Testis (tissue), 3 donors: ENCODE data around the gene ABCG1. TPM values are rescaled to one million over a fixed set of nuclear protein-coding genes. Genes with fewer than 3 reads are reported as not detected.

Source experiments
- DNase-seq: peaks from one replicate; pipeline ENCODE4 v3.0.0-alpha.2; 2019
- H3K27ac ChIP-seq, 2 donors: fragments of 200-600 bp; sonication (generic); one replicate each; pipeline ENCODE4 v1.5.1; 2019
- H3K27me3 ChIP-seq: fragments of 200-600 bp; sonication (generic); one replicate; pipeline ENCODE4 v1.5.1; 2019
- H3K36me3 ChIP-seq: fragments of 200-600 bp; sonication (generic); one replicate; pipeline ENCODE4 v1.5.1; 2017; ENCODE audit warnings: low read depth; ENCODE audit errors: missing control alignments
- H3K4me1 ChIP-seq: fragments of 200-600 bp; sonication (generic); one replicate; pipeline ENCODE4 v1.5.1; 2019
- H3K4me3 ChIP-seq, 2 donors: fragments of 200-600 bp; sonication (generic); one replicate each; pipeline ENCODE4 v1.5.1; 2017 to 2019
- H3K9me3 ChIP-seq: fragments of 200-600 bp; sonication (generic); one replicate; pipeline ENCODE4 v1.5.1; 2017
- POLR2A ChIP-seq: fragments of 450-650 bp; IDR thresholded peaks from one replicate; pipeline ENCODE4 v1.6.1; 2017; ENCODE audit warnings: antibody characterized with exemption, mild to moderate bottlenecking, moderate library complexity
- WGBS, 2 donors: methylation state at CpG; one replicate each; pipeline ENCODE4 v1.1.5; 2018; 5-methylcytosine and 5-hydroxymethylcytosine counted together
- intact Hi-C: fragments of 100-400 bp; cut with DNase I; formaldehyde crosslinking; loops from one replicate; pipeline ENCODE4 v1.15.1; 2023; ENCODE audit warnings: low total_unique reads
- polyA plus RNA-seq: library from polyadenylated mRNA; stranded (reverse); fragments of 350-450 nt; fragmentation: Illumina TruSeq; extraction: RNeasy Lipid Tissue Mini Kit (QIAGEN cat#74804); gene quantifications from one replicate; pipeline ENCODE4 v1.2.3, GENCODE V29; 2014; ENCODE audit warnings: low read depth, low replicate concordance; ENCODE audit not compliant: insufficient read depth
- total RNA-seq, 2 donors: library from RNA; depleted of rRNA; stranded (reverse); fragments of >200 nt; gene quantifications; one replicate each; pipeline ENCODE4 v1.2.3, GENCODE V29; 2016
- TF ChIP-seq, protein P1 (sequence below), 3 experiments: fragments of 450-650 bp in 2 of 3; fragments of 200-600 bp in 1 of 3; sonication (generic) in 1 of 3; IDR thresholded peaks; one replicate each; pipeline ENCODE4 v1.5.1; 2016 to 2019; ENCODE audit warnings: antibody characterized with exemption in 3 of 3, mild to moderate bottlenecking in 2 of 3, moderate library complexity in 1 of 3

Gene ABCG1
- total and polyA plus RNA-seq, 3 donors from 2014 or later = 4.6 to 5.9 (median 5.1) TPM

GRCh38 chr21:42276526-42277154 lies 57.7 kb downstream of the ABCG1 start:
- DNase-seq = no peak
- no peaks in the 10 kb centered on the region for H3K27me3 ChIP-seq
- H3K36me3 ChIP-seq = no peaks in the 10 kb centered on the region
- no peaks in the 10 kb centered on the region for H3K9me3 ChIP-seq
- WGBS, 2 donors = 88 to 93% methylated on average over 11 to 17 of the region's 17 CpGs
- H3K27ac ChIP-seq = no peak overlapping the region
- no peaks in the 10 kb centered on the region for H3K4me1 ChIP-seq
- intact Hi-C loops = no loop called here
- no peak overlapping the region for H3K4me3 ChIP-seq
- TF ChIP-seq, protein P1, sequence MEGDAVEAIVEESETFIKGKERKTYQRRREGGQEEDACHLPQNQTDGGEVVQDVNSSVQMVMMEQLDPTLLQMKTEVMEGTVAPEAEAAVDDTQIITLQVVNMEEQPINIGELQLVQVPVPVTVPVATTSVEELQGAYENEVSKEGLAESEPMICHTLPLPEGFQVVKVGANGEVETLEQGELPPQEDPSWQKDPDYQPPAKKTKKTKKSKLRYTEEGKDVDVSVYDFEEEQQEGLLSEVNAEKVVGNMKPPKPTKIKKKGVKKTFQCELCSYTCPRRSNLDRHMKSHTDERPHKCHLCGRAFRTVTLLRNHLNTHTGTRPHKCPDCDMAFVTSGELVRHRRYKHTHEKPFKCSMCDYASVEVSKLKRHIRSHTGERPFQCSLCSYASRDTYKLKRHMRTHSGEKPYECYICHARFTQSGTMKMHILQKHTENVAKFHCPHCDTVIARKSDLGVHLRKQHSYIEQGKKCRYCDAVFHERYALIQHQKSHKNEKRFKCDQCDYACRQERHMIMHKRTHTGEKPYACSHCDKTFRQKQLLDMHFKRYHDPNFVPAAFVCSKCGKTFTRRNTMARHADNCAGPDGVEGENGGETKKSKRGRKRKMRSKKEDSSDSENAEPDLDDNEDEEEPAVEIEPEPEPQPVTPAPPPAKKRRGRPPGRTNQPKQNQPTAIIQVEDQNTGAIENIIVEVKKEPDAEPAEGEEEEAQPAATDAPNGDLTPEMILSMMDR (IDR thresholded peaks at IDR 0.05) = no peak
- TF ChIP-seq POLR2A = no peak

DNA sequence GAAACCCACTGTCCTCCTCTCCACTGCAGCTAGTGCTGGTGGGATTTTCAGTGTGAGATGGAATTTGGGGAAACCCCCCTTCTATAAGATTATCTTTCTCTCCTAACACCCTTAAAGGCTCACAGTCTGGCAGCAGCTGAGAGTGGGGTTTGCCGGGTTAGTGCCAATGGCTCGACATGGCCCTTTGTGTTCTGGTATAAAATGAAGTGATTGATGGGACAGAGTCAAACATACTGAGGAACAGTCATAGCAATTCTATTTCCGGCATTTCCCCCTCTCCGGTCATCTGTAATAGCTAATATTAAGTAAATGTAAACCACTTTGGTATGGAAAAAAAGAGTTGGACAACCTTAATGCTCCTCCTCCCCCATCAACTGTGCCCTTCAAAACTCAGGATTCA lies 58.7 kb downstream of the ABCG1 start:
- Histone ChIP-seq H3K36me3 (no peaks in the 10 kb centered on the region), H3K27ac (no peak overlapping the region), H3K4me3 (no peak overlapping the region), H3K9me3 (no peaks in the 10 kb centered on the region), H3K4me1 (no peaks in the 10 kb centered on the region), H3K27me3 (no peaks in the 10 kb centered on the region)
- intact Hi-C loops = no loop called here
- WGBS, 2 donors = 90 to 94% methylated on average over 4 of the region's 4 CpGs
- DNase-seq = no peak
- TF ChIP-seq POLR2A = no peak
- TF ChIP-seq, protein P1 (IDR thresholded peaks at IDR 0.05) = no peak

DNA sequence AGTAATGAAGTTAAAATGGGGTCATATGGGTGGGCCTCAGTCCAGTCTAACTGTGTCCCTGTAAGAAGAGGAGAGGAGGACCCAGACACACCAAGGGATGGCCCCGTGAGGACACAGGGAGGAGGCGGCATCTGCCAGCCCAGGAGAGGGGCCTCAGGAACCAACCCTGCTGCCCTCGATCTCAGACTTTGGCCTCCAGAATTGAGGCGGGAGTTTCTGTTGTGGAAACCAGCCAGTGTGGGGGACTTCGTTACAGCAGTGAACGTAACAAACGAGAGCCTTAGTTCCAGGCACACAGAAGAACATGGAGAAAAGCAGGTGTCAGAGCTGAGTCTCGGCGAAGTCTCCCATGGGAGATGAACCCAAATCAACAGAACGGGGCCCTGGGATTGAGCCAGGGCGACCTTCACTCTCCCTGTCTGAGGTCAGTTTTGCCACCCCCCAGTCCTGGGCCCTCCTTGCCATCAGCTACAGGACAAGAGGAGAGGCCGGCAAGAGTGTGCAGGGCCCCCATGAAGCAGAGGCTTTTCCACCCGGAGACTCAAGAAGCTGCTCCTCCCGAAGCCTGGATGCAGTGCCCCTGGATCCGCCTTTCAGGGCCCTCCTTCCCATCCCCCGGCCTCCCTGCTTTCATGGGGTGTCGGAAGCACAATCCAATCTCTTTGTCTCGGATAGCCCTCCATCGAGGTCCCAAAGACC lies 59.7 kb downstream of the ABCG1 start:
- TF ChIP-seq, protein P1 (IDR thresholded peaks at IDR 0.05) = no peak
- no peak for TF ChIP-seq POLR2A
- no peaks in the 10 kb centered on the region for H3K4me1 ChIP-seq
- no peaks in the 10 kb centered on the region for H3K9me3 ChIP-seq
- 84 to 89% methylated on average over 19 of the region's 19 CpGs for WGBS, 2 donors
- no peak for DNase-seq
- H3K27me3 ChIP-seq = no peaks in the 10 kb centered on the region
- no peak overlapping the region for H3K27ac ChIP-seq
- no peaks in the 10 kb centered on the region for H3K36me3 ChIP-seq
- intact Hi-C loops = no loop called here
- no peak overlapping the region for H3K4me3 ChIP-seq

DNA sequence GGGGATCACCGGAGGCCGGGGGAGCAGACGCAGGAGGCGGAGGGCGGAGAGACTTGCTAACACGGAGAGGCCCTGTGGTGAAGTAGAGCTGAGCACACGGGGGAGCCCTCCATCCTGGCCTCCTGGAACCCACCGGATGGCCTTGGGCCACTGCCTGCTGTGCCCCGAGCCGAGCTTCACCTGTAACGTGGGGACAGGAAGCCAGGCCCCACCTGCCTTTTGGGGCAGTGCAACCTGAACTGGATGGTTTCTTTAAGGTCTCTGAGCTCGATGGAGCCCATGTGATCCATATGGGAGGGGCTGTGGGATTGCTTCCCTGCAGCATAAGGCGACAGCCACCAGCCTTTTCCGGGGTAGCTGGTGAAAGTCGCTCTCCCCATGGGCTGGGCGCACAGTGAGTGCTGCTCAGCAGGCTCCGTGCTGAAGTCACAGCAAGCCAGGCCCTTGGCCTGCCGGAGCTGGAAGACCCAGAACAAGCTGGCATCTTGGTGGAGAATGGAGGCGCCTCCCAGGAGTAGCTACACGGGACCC lies 60.5 kb downstream of the ABCG1 start:
- TF ChIP-seq, protein P1 (IDR thresholded peaks at IDR 0.05) = no peak
- TF ChIP-seq POLR2A = no peak
- Histone ChIP-seq H3K4me1 (no peaks in the 10 kb centered on the region), H3K27me3 (no peaks in the 10 kb centered on the region), H3K27ac (no peak overlapping the region), H3K36me3 (no peaks in the 10 kb centered on the region), H3K4me3 (no peak overlapping the region), H3K9me3 (no peaks in the 10 kb centered on the region)
- WGBS, 2 donors = 89 to 93% methylated on average over 13 to 16 of the region's 20 CpGs
- intact Hi-C loops = no loop called here
- no peak for DNase-seq
